Activated CD4-positive, alpha-beta T cell treated with anti-CD3 and anti-CD28 coated beads, Interleukin-2, amount 10 ng/mL, durations not matched to agents 7 days and 5 days (primary cell): ENCODE measurements around the gene GRID1. TPM values are rescaled to one million over a fixed set of nuclear protein-coding genes. Genes with fewer than 3 reads are reported as not detected.

ENCODE experiments used
- CTCF ChIA-PET: fragments of 350-600 bp; sonication (Branson Sonifier 250); formaldehyde crosslinking; loops from one replicate; lab custom pipeline; 2021; ENCODE audit warnings: antibody characterized with exemption; lab: Charles Lee
- POLR2A ChIA-PET: fragments of 350-600 bp; sonication (Branson Sonifier 250); formaldehyde crosslinking; loops from one replicate; lab custom pipeline; 2021; ENCODE audit warnings: antibody characterized with exemption; lab: Charles Lee
- DNase-seq: peaks from one replicate; pipeline ENCODE4 v3.0.0-alpha.2; 2020
- H3K27ac Mint-ChIP-seq: one replicate; pipeline ENCODE4 v1.8.0; 2021; ENCODE audit warnings: mild to moderate bottlenecking, moderate library complexity, mixed read lengths
- H3K27me3 Mint-ChIP-seq: one replicate; pipeline ENCODE4 v1.8.0; 2021; ENCODE audit warnings: mixed read lengths
- H3K36me3 Mint-ChIP-seq: one replicate; pipeline ENCODE4 v1.8.0; 2021; ENCODE audit warnings: low read depth, mixed read lengths
- H3K4me1 Mint-ChIP-seq: one replicate; pipeline ENCODE4 v1.8.0; 2021; ENCODE audit warnings: mixed read lengths
- H3K4me3 Mint-ChIP-seq: one replicate; pipeline ENCODE4 v1.8.0; 2021; ENCODE audit warnings: mild to moderate bottlenecking, moderate library complexity, mixed read lengths
- H3K9me3 Mint-ChIP-seq: one replicate; pipeline ENCODE4 v1.8.0; 2021; ENCODE audit warnings: mixed read lengths
- total RNA-seq, 2 experiments: library from RNA; stranded (reverse); gene quantifications; one replicate each; pipeline ENCODE4 v1.2.3, GENCODE V29; 2021

The GRID1 gene
- total RNA-seq, 2 experiments from 2014 or later = not detected

DNA sequence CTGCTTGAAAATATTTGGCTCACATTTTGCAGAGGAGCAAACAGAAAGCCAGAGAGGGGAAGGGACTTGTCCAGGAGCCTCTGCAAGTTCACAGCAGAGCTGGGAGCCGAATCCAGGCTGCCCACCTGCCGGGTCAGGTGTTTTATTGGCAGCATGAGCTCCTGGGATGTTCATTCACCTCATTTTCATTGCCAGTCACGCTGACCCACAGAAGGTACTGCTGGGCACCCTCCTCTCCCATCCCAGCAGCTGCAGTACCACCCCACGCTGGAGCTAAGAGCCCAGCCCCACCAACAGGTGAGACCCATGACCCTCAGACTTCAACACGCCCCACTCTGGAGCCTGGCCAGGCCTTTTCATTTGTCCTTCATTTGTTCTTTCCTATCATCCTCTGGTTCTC, 102.7 kb downstream of the GRID1 start:
- no peaks in the 10 kb centered on the region for H3K9me3 Mint-ChIP-seq
- no peak for DNase-seq
- peaks cover 13% of the 10 kb centered on the region for H3K27me3 Mint-ChIP-seq
- ChIA-PET POLR2A (no interaction called here), CTCF (interaction anchor here (0.6 kb wide), 1 partner anchor 350 kb away, joined by 3 read pairs; no protein-coding TSS in a partner anchor)
- H3K27ac Mint-ChIP-seq = no peak overlapping the region
- H3K4me3 Mint-ChIP-seq = no peak overlapping the region
- H3K36me3 Mint-ChIP-seq = no peaks in the 10 kb centered on the region
- no peaks in the 10 kb centered on the region for H3K4me1 Mint-ChIP-seq

DNA sequence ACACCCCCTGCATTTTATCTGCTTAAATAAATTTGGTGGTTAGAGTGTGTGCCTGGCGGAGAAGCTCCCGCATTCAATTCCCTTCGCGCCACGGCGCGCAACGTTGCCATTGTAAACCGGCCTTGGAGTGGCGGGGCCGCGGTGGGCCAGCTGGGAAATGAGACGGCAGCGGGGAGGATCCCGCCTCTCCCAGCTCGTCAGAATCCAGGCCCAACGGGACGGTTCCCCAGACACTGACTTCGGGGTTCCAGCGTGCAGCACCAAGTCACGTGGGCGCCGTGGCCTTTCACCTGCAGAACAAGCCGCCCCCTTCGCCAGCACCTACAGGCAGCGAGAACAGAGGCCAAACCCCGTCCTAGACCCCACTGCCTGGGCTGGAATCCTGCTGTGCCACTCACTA, 103.4 kb downstream of the GRID1 start:
- ChIA-PET POLR2A (no interaction called here), CTCF (no interaction called here)
- no peaks in the 10 kb centered on the region for H3K4me1 Mint-ChIP-seq
- no peak for DNase-seq
- H3K27me3 Mint-ChIP-seq = peaks cover 13% of the 10 kb centered on the region
- H3K36me3 Mint-ChIP-seq = no peaks in the 10 kb centered on the region
- no peaks in the 10 kb centered on the region for H3K9me3 Mint-ChIP-seq
- no peak overlapping the region for H3K4me3 Mint-ChIP-seq
- no peak overlapping the region for H3K27ac Mint-ChIP-seq

DNA sequence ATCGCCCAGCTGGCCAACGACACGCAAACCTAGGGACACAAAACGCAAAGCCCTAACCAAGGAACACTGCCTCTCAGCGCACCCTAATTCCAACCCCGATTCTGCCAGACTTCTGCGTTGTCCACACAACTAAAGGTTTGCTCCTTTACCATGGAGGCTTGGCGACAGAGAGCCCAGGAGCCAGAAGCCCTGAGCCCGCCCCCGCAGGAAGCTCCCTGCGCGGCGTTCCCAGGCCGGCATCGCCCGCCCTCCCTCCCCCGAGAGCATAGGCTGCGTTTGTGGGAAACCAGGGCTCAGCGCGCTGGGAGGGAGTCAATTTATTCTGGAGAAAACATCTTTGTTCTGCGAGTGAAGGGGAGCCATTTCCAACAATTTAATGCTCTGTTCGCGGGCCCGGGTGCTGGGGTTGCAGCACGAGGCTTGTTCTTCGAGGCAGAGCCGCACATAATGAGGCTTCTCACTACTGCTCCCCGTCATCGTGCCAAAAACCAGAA, 103.9 kb downstream of the GRID1 start:
- no peak for DNase-seq
- no peaks in the 10 kb centered on the region for H3K4me1 Mint-ChIP-seq
- ChIA-PET CTCF (no interaction called here), POLR2A (no interaction called here)
- peaks cover 13% of the 10 kb centered on the region for H3K27me3 Mint-ChIP-seq
- H3K27ac Mint-ChIP-seq = no peak overlapping the region
- no peaks in the 10 kb centered on the region for H3K9me3 Mint-ChIP-seq
- H3K4me3 Mint-ChIP-seq = no peak overlapping the region
- H3K36me3 Mint-ChIP-seq = no peaks in the 10 kb centered on the region

DNA sequence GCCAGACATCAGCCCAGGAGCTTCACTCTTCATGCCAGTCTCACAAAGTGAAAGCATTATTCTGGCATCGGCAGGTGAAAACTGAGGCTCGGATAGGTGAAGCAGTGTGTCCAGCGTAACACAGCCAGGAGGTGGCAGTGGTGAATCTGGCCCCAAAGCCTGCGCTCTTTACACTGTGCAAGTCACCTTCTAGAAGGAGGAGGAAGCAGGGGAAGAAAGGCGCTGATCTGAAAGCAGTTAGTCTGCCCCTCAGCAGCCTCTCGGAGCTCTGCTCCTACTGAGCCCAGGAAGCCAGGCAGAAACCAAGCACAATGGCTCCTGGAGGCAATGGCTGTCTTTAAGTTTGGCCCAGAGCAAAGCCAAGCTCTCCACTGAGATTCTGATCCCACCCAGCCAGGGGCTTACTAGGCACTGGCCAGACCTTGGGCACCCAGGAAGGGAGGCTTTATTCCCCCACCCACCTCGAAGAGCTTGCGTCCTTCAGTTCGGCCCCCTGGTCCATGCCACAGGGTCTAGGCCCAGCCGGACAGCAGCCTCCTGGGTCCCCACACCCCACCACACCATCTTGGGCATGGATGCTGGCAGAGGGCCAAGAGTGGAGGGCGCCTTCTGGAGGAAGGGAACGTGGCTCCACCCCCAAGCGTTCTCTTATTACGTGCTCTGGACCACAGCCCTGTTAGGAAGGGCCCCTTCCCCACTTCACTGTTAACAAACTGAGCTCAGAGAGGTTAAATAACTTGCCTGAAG, 104.5 kb downstream of the GRID1 start:
- Mint-ChIP-seq H3K36me3 (no peaks in the 10 kb centered on the region), H3K4me1 (no peaks in the 10 kb centered on the region), H3K9me3 (no peaks in the 10 kb centered on the region), H3K4me3 (no peak overlapping the region), H3K27me3 (peaks cover 13% of the 10 kb centered on the region), H3K27ac (no peak overlapping the region)
- peak; percentile 18 for DNase-seq
- CTCF ChIA-PET = no interaction called here
- POLR2A ChIA-PET = no interaction called here

DNA sequence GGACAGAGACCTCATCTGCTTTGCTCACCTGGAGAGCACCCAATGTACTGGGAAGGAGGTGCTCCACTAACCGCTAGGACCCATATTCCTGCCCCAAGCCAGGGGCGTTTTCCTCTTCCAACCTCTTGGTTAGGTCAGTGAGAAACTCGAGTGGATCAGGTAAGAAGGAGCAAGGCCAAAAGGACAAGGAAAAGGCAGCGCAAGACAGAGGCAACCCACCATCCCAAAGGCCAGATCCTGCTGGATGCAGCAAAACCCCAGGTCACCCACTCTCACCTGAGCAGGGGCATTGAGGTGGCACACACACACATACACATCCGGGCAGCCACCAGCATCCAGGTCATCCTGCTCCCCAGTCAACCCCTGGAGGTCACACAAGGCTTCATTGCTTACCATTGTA, 105.1 kb downstream of the GRID1 start:
- Mint-ChIP-seq H3K27me3 (peaks cover 13% of the 10 kb centered on the region), H3K27ac (no peak overlapping the region), H3K9me3 (no peaks in the 10 kb centered on the region), H3K4me3 (no peak overlapping the region), H3K4me1 (no peaks in the 10 kb centered on the region), H3K36me3 (no peaks in the 10 kb centered on the region)
- POLR2A ChIA-PET = no interaction called here
- no peak for DNase-seq
- CTCF ChIA-PET = interaction anchor here (1.7 kb wide), 1 partner anchor 10 kb away, joined by 3 read pairs; no protein-coding TSS in a partner anchor

DNA sequence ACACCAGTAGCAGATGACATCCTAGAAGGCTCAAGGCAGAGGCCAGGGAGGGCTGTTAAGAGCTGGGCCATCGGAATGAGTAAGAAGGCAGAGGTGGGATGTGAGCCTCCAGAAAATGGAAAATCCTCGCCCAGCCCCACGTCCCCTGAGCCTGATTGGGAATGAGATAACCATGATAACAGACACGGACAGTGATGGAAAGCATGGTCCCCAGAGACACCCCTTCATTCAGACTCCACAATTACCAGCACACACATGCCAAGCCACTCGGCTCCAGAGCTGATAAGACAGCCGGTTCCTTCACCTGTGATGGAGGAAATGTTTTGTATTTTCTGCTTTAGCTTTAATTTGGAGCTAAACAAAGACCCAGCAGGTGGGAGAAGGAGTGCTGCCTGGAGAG, 106.0 kb downstream of the GRID1 start:
- Mint-ChIP-seq H3K4me1 (no peaks in the 10 kb centered on the region), H3K36me3 (no peaks in the 10 kb centered on the region), H3K9me3 (no peaks in the 10 kb centered on the region), H3K27me3 (peaks cover 13% of the 10 kb centered on the region), H3K4me3 (no peak overlapping the region), H3K27ac (no peak overlapping the region)
- CTCF ChIA-PET = interaction anchor here (0.6 to 1.7 kb wide), 3 partner anchors 9 to 1570 kb away, joined by 3 read pairs; no protein-coding TSS in a partner anchor
- DNase-seq = no peak
- POLR2A ChIA-PET = no interaction called here

DNA sequence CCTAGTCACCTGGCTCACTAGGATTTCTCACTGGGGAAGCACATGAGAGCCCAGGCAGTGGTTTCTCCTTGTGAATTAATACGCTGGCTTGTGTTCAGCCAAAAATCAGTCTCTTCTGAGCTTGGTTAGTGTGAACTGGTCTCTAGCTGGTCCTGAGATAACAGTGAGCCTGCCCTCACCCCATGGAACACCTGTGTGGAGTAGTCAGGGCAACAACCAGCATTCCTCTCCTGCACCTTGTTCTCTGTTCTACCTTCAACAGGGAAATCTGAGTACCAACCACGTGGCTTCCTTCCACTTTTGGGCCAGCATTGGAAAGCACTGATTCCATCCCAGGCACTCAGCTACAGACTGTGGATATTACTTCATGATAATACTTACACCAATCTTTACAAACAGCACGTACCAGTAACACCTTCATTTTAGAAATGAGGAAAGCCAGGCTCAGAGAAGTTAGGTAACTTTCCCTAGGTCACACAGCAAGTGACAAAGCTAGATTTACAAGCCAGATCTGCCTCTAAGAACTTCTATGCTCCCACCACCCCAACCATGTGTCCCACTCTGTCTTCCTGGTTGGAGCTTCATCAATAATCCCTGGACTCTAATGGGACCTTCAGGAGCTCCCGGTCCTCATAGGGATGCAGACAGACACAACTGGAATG, 106.6 kb downstream of the GRID1 start:
- no peak for DNase-seq
- POLR2A ChIA-PET = no interaction called here
- Mint-ChIP-seq H3K27me3 (peaks cover 13% of the 10 kb centered on the region), H3K4me3 (no peak overlapping the region), H3K27ac (no peak overlapping the region), H3K36me3 (no peaks in the 10 kb centered on the region), H3K9me3 (no peaks in the 10 kb centered on the region), H3K4me1 (no peaks in the 10 kb centered on the region)
- CTCF ChIA-PET = interaction anchor here (1.2 to 1.7 kb wide), 2 partner anchors 9 to 11 kb away, joined by 3 read pairs; no protein-coding TSS in a partner anchor

DNA sequence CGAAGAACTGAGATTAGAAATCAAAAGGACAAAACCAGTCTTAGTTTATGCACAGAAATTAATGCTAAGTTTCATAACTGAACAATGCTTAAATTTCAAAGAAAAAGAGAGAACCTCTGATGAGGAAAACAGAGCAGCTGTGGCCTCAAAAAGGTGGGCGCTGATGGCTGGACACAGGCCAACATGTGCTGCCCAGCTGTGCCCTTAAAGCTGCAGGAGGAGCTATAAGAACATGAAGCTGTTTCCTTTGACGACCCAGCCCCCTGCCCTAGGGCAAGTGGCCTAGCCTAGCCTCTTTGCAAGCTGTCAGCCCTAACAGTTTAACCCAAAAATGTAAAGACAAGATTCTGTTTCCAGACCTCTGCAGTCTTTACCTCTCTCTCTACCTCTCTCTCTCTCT, 107.7 kb downstream of the GRID1 start:
- POLR2A ChIA-PET = no interaction called here
- Mint-ChIP-seq H3K27me3 (peaks cover 10% of the 10 kb centered on the region), H3K9me3 (no peaks in the 10 kb centered on the region), H3K27ac (no peak overlapping the region), H3K4me1 (no peaks in the 10 kb centered on the region), H3K4me3 (no peak overlapping the region), H3K36me3 (no peaks in the 10 kb centered on the region)
- CTCF ChIA-PET = no interaction called here
- DNase-seq = no peak

DNA sequence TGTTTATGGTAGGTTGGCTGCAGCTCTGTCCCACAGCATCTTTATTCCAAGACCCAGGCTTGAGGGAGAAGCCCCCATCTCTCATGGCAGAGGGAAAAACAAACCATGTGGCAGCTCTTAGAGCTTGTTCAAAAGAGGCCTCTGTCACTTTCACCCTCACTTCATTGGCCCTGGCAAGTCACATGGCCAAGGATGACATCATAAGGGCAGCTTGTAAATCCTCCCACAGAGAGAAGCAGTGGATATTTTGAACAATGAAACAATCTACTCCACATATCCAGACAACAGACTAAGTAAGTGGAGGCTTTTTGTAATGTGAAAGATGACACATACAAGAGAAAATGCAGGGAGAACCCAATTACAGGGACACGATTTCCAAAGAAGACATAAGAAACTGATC, 108.1 kb downstream of the GRID1 start:
- Mint-ChIP-seq H3K4me1 (no peaks in the 10 kb centered on the region), H3K4me3 (no peak overlapping the region), H3K36me3 (no peaks in the 10 kb centered on the region), H3K9me3 (no peaks in the 10 kb centered on the region), H3K27me3 (peaks cover 10% of the 10 kb centered on the region), H3K27ac (no peak overlapping the region)
- POLR2A ChIA-PET = no interaction called here
- no peak for DNase-seq
- CTCF ChIA-PET = no interaction called here

DNA sequence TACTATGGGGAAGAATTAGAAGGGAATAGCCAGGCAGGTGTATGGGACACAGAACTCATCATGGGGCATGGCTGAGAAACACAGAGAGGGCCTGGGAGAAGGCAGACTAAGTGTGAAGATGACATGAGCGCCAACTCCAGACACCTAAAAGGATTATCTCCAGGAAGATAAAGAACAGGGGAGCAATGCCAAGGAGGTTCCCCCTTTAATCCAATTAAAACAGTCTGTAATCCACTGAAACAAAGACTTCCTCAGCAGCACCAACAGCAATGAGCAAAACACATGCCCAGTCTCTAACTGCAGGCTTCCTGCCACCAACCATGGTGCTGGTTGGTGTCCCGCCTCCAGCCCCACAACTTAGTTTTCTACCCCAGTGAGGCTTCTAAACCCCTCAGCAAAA, 108.9 kb downstream of the GRID1 start:
- H3K27me3 Mint-ChIP-seq = peaks cover 5% of the 10 kb centered on the region
- H3K27ac Mint-ChIP-seq = no peak overlapping the region
- H3K9me3 Mint-ChIP-seq = no peaks in the 10 kb centered on the region
- no peaks in the 10 kb centered on the region for H3K4me1 Mint-ChIP-seq
- H3K36me3 Mint-ChIP-seq = no peaks in the 10 kb centered on the region
- ChIA-PET POLR2A (no interaction called here), CTCF (interaction anchor here (1.3 kb wide), 1 partner anchor 353 kb away, joined by 3 read pairs; no protein-coding TSS in a partner anchor)
- DNase-seq = no peak
- H3K4me3 Mint-ChIP-seq = no peak overlapping the region

DNA sequence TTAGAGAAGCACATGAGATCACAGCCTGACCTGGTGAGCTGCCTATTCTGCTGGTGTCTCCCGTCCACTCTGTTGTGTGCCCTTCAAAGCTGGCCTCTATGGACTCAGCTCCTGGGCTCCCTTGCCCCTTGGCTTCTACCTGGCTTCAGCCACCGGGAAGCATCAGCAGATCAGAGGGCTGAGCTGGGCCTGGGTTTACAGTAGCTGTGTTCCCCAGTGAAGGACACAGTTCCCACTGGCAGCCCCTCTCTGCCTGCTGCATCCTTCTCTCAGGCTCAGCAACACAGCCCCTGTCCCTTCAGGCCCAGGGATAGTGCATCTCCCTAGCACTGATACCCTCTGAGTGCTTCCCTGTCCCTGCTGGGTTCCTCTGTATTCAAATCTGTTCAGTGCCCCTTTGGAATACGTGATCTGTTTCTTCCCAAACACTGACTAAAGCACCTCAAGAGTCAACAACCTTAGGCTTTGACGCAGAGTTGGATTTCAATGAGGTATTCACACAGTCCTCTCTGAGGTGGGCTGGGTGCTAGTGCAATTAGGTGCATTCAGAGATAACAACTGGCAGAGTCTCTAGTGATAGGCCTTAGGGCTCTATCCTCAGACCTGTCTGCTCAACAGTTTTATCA, 109.8 kb downstream of the GRID1 start:
- H3K4me3 Mint-ChIP-seq = no peak overlapping the region
- no peaks in the 10 kb centered on the region for H3K4me1 Mint-ChIP-seq
- H3K36me3 Mint-ChIP-seq = no peaks in the 10 kb centered on the region
- H3K9me3 Mint-ChIP-seq = no peaks in the 10 kb centered on the region
- no peak overlapping the region for H3K27ac Mint-ChIP-seq
- H3K27me3 Mint-ChIP-seq = peaks cover 5% of the 10 kb centered on the region
- no peak for DNase-seq
- CTCF ChIA-PET = interaction anchor here (1.0 to 1.3 kb wide), 2 partner anchors 13 to 353 kb away, joined by 3 read pairs; no protein-coding TSS in a partner anchor
- POLR2A ChIA-PET = no interaction called here

DNA sequence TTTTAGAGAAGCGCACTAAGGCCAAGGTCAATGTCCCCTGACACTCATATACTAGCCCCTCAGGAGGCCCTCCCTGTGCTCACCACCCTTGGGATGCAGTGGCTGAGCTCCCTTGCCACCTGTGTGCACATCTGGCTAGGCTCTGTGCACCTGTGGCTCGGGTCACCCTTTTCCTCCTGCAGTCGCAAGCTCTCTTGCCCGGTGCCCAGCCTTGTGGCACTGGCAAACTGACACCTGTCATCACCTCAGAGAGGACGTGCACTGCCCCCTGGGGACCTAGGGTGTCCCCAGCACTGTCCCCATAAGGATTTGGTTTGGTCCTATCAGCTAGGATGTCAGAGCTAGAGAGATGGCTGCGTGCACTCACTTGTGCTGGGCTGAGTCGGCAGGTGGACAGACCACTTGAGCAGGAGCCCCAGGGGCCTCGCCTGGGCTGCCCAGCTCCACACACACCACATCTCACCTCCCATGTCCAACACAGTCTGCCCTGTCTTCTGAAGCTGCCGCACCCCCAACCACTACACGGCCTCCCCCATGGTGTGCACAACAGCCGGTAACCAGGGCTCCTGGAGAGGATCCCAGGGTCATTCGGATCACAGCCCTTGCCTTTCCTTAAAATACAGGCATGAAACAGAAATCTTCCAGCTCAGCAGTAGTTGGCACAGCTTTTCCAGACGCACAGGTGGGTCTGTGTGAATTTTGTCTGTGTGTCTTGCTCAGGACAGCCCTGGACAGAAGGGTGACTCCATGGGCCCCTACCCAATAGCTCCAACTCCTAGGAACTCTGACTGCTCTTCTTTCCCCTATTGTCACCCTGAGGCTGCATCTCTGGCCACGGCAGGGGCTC, 111.0 kb downstream of the GRID1 start:
- no peak overlapping the region for H3K4me3 Mint-ChIP-seq
- no peak for DNase-seq
- H3K27me3 Mint-ChIP-seq = peaks cover 5% of the 10 kb centered on the region
- H3K4me1 Mint-ChIP-seq = no peaks in the 10 kb centered on the region
- H3K36me3 Mint-ChIP-seq = no peaks in the 10 kb centered on the region
- H3K9me3 Mint-ChIP-seq = no peaks in the 10 kb centered on the region
- H3K27ac Mint-ChIP-seq = no peak overlapping the region
- ChIA-PET POLR2A (no interaction called here), CTCF (no interaction called here)
